Stimulated activated naive CD8-positive, alpha-beta T cell treated with anti-CD3 and anti-CD28 coated beads, Interleukin-15, Interleukin-2, amounts not matched to agents 100 ng/mL and 50 ng/mL, for 24 hours (primary cell): ENCODE data around the gene ZBTB7B.
"Not testable (repeated sequence)": the region's sequence is repeated elsewhere in the genome, so short reads cannot be mapped to it uniquely, and the experiment has no call there.

Source experiments
- H3K27ac Mint-ChIP-seq: one replicate; pipeline ENCODE4 v1.8.0; 2021; ENCODE audit warnings: mild to moderate bottlenecking, mixed read lengths
- H3K27me3 Mint-ChIP-seq: one replicate; pipeline ENCODE4 v1.8.0; 2021; ENCODE audit warnings: mixed read lengths
- H3K36me3 Mint-ChIP-seq: one replicate; pipeline ENCODE4 v1.8.0; 2021; ENCODE audit warnings: low read depth, mixed read lengths
- H3K4me1 Mint-ChIP-seq: one replicate; pipeline ENCODE4 v1.8.0; 2021; ENCODE audit warnings: low read depth, mixed read lengths
- H3K4me3 Mint-ChIP-seq: one replicate; pipeline ENCODE4 v1.8.0; 2021; ENCODE audit warnings: mild to moderate bottlenecking, mixed read lengths
- H3K9me3 Mint-ChIP-seq: one replicate; pipeline ENCODE4 v1.8.0; 2021; ENCODE audit warnings: mixed read lengths

ZBTB7B gene

GRCh38 chr1:154973344-154974101 is 29.1 kb upstream of the ZBTB7B start:
- Mint-ChIP-seq H3K36me3 (peaks cover 22% of the 10 kb centered on the region), H3K4me1 (peaks cover 37% of the 10 kb centered on the region), H3K4me3 (no peak overlapping the region), H3K9me3 (no peaks in the 10 kb centered on the region), H3K27me3 (no peaks in the 10 kb centered on the region), H3K27ac (peak overlapping the region; percentile 59)

- Mint-ChIP-seq H3K4me1 (peaks cover 37% of the 10 kb centered on the region), H3K9me3 (no peaks in the 10 kb centered on the region), H3K36me3 (peaks cover 28% of the 10 kb centered on the region), H3K4me3 (no peak within 1 kb of the TSS), H3K27me3 (no peaks in the 10 kb centered on the region), H3K27ac (no peak within 1 kb of the TSS)
Measured at GRCh38 chr1:154974102-154974807, 28.3 kb upstream of the ZBTB7B start, which contains the start of gene CKS1B. Gene CKS1B (plus strand): TSS chr1:154974681. CDS start chr1:154974746, 65 bp downstream.

GRCh38 chr1:154974808-154975408 is 27.7 kb upstream of the ZBTB7B start:
- H3K27me3 Mint-ChIP-seq = no peaks in the 10 kb centered on the region
- H3K36me3 Mint-ChIP-seq = peaks cover 29% of the 10 kb centered on the region
- H3K27ac Mint-ChIP-seq = no peak overlapping the region
- peaks cover 32% of the 10 kb centered on the region for H3K4me1 Mint-ChIP-seq
- no peak overlapping the region for H3K4me3 Mint-ChIP-seq
- H3K9me3 Mint-ChIP-seq = no peaks in the 10 kb centered on the region

- Mint-ChIP-seq H3K4me1 (peaks cover 32% of the 10 kb centered on the region), H3K9me3 (no peaks in the 10 kb centered on the region), H3K36me3 (peaks cover 29% of the 10 kb centered on the region), H3K27me3 (no peaks in the 10 kb centered on the region), H3K4me3 (no peak overlapping the region), H3K27ac (no peak overlapping the region)
Measured at GRCh38 chr1:154975409-154976059, 27.1 kb upstream of the ZBTB7B start.

- H3K27me3 Mint-ChIP-seq, H3K27ac Mint-ChIP-seq, H3K4me3 Mint-ChIP-seq, H3K9me3 Mint-ChIP-seq: not testable (repeated sequence)
- peaks cover 11% of the 10 kb centered on the region for H3K4me1 Mint-ChIP-seq
- peaks cover 26% of the 10 kb centered on the region for H3K36me3 Mint-ChIP-seq
Measured at GRCh38 chr1:154977762-154978161, 24.8 kb upstream of the ZBTB7B start.

- Mint-ChIP-seq H3K9me3 (no peaks in the 10 kb centered on the region), H3K27me3 (no peaks in the 10 kb centered on the region), H3K27ac (peak overlapping the region; percentile 24), H3K4me3 (no peak overlapping the region), H3K4me1 (peaks cover 7% of the 10 kb centered on the region), H3K36me3 (peaks cover 26% of the 10 kb centered on the region)
Measured at GRCh38 chr1:154978360-154978759, 24.2 kb upstream of the ZBTB7B start.

GRCh38 chr1:154982341-154982740 is 20.3 kb upstream of the ZBTB7B start:
- Mint-ChIP-seq H3K9me3 (no peaks in the 10 kb centered on the region), H3K4me1 (peaks cover 20% of the 10 kb centered on the region), H3K27me3 (no peaks in the 10 kb centered on the region), H3K4me3 (no peak overlapping the region), H3K27ac (no peak overlapping the region), H3K36me3 (peaks cover 30% of the 10 kb centered on the region)

- no peaks in the 10 kb centered on the region for H3K27me3 Mint-ChIP-seq
- H3K36me3 Mint-ChIP-seq = peaks cover 29% of the 10 kb centered on the region
- no peak within 1 kb of the TSS for H3K27ac Mint-ChIP-seq
- H3K9me3 Mint-ChIP-seq = no peaks in the 10 kb centered on the region
- peaks cover 14% of the 10 kb centered on the region for H3K4me1 Mint-ChIP-seq
- H3K4me3 Mint-ChIP-seq = no peak within 1 kb of the TSS
Measured at GRCh38 chr1:154982897-154983648, 19.5 kb upstream of the ZBTB7B start, which contains the start of gene FLAD1. Gene FLAD1 (plus strand): TSS chr1:154983344. CDS start chr1:154983695, 351 bp downstream.

- Mint-ChIP-seq H3K27me3 (no peaks in the 10 kb centered on the region), H3K27ac (no peak overlapping the region), H3K9me3 (no peaks in the 10 kb centered on the region), H3K4me1 (peaks cover 14% of the 10 kb centered on the region), H3K4me3 (no peak overlapping the region), H3K36me3 (peaks cover 30% of the 10 kb centered on the region)
Measured at GRCh38 chr1:154983776-154984466, 18.7 kb upstream of the ZBTB7B start.

- H3K36me3 Mint-ChIP-seq = peaks cover 35% of the 10 kb centered on the region
- not testable (repeated sequence) for H3K27ac Mint-ChIP-seq, H3K4me3 Mint-ChIP-seq, H3K9me3 Mint-ChIP-seq, H3K27me3 Mint-ChIP-seq
- H3K4me1 Mint-ChIP-seq = peaks cover 14% of the 10 kb centered on the region
Measured at GRCh38 chr1:154986736-154987135, 15.9 kb upstream of the ZBTB7B start.

- H3K27me3 Mint-ChIP-seq = no peaks in the 10 kb centered on the region
- H3K4me3 Mint-ChIP-seq = no peak overlapping the region
- peaks cover 14% of the 10 kb centered on the region for H3K4me1 Mint-ChIP-seq
- H3K36me3 Mint-ChIP-seq = peaks cover 35% of the 10 kb centered on the region
- H3K27ac Mint-ChIP-seq = no peak overlapping the region
- H3K9me3 Mint-ChIP-seq = no peaks in the 10 kb centered on the region
Measured at GRCh38 chr1:154987326-154987725, 15.3 kb upstream of the ZBTB7B start.

- no peaks in the 10 kb centered on the region for H3K9me3 Mint-ChIP-seq
- H3K4me3 Mint-ChIP-seq = no peak overlapping the region
- peaks cover 35% of the 10 kb centered on the region for H3K36me3 Mint-ChIP-seq
- no peaks in the 10 kb centered on the region for H3K27me3 Mint-ChIP-seq
- H3K4me1 Mint-ChIP-seq = peaks cover 14% of the 10 kb centered on the region
- H3K27ac Mint-ChIP-seq = no peak overlapping the region
Measured at GRCh38 chr1:154988058-154988954, 14.3 kb upstream of the ZBTB7B start.

- H3K4me3 Mint-ChIP-seq = no peak overlapping the region
- H3K27ac Mint-ChIP-seq = no peak overlapping the region
- no peaks in the 10 kb centered on the region for H3K27me3 Mint-ChIP-seq
- H3K9me3 Mint-ChIP-seq = no peaks in the 10 kb centered on the region
- H3K4me1 Mint-ChIP-seq = peaks cover 8% of the 10 kb centered on the region
- peaks cover 35% of the 10 kb centered on the region for H3K36me3 Mint-ChIP-seq
Measured at GRCh38 chr1:154989195-154989860, 13.3 kb upstream of the ZBTB7B start.
